AG09319 (cell line): ENCODE measurements around the gene SRRM5.
"Not testable (repeated sequence)": the region's sequence is repeated elsewhere in the genome, so short reads cannot be mapped to it uniquely, and the experiment has no call there.

ENCODE experiments used
- DNase-seq: peaks from one replicate; pipeline ENCODE4 v3.0.0-alpha.2; 2010; ENCODE audit warnings: low read depth; ENCODE audit errors: extremely low read depth
- TF ChIP-seq, protein P1 (sequence below): IDR thresholded peaks from 2 replicates; pipeline ENCODE4 v1.5.1; 2011; ENCODE audit warnings: low read depth, mild to moderate bottlenecking, inconsistent platforms, low read length, moderate library complexity

The SRRM5 gene

GRCh38 chr19:43597876-43598275 is 14.0 kb upstream of the SRRM5 start:
- no peak for DNase-seq
- TF ChIP-seq, protein P1, sequence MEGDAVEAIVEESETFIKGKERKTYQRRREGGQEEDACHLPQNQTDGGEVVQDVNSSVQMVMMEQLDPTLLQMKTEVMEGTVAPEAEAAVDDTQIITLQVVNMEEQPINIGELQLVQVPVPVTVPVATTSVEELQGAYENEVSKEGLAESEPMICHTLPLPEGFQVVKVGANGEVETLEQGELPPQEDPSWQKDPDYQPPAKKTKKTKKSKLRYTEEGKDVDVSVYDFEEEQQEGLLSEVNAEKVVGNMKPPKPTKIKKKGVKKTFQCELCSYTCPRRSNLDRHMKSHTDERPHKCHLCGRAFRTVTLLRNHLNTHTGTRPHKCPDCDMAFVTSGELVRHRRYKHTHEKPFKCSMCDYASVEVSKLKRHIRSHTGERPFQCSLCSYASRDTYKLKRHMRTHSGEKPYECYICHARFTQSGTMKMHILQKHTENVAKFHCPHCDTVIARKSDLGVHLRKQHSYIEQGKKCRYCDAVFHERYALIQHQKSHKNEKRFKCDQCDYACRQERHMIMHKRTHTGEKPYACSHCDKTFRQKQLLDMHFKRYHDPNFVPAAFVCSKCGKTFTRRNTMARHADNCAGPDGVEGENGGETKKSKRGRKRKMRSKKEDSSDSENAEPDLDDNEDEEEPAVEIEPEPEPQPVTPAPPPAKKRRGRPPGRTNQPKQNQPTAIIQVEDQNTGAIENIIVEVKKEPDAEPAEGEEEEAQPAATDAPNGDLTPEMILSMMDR: no peak

DNA sequence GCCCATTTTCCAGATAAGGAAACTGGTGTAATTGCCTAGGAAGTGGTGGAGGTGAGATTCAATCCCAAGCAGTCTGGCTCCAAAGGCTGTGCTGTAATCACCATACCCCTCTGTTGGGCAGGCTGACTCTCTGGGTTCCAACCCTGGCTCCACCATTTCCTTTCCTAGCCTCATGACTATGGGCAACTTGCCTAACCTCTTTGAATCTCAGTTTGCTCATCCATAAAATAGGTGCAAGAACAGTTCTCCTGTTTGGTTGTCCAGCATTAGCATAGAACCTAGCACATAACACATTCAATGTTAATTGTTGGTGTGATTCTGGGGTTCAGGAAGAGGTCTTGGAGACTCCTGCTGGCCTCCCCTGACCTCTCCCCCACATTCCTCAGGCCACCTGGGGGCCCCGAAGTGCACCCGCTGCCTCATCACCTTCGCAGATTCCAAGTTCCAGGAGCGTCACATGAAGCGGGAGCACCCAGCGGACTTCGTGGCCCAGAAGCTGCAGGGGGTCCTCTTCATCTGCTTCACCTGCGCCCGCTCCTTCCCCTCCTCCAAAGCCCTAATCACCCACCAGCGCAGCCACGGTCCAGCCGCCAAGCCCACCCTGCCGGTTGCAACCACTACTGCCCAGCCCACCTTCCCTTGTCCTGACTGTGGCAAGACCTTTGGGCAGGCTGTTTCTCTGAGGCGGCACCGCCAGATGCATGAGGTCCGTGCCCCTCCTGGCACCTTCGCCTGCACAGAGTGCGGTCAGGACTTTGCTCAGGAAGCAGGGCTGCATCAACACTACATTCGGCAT is 13.2 kb upstream of the SRRM5 start:
- TF ChIP-seq, protein P1: no peak
- DNase-seq: no peak

- no peak for DNase-seq
- TF ChIP-seq, protein P1: no peak
These were observed 12.1 kb upstream of the SRRM5 start for GRCh38 chr19:43599635-43600295.

DNA sequence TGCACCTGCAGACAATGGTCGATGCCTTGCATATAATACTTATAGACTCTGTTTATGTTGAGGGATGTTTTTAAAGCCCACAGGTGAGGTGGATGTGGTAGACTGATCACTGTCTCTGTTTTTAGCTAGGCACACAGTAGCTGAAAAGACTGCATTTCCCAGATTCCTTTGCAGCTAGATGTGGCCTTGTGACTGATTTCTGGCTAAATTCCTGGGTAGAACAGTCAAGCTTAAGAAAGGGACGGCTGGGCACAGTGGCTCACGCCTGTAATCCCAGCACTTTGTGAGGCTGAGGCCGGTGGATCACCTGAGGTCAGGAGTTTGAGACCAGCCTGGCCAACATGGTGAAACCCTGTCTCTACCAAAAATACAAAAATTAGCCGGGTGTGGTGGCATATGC is 11.6 kb upstream of the SRRM5 start:
- DNase-seq: not testable (repeated sequence)

- no peak for DNase-seq
These were observed 5.9 kb upstream of the SRRM5 start for GRCh38 chr19:43605875-43606568.

GRCh38 chr19:43606569-43607229 is 5.2 kb upstream of the SRRM5 start:
- TF ChIP-seq, protein P1: no peak
- DNase-seq: no peak

More at GRCh38 chr19:43605875-43606568, 5.9 kb upstream of the SRRM5 start:
- TF ChIP-seq, protein P1: no peak
